Measurements from ENCODE around the gene ADARB1.
"Not testable (repeated sequence)": the region's sequence is repeated elsewhere in the genome, so short reads cannot be mapped to it uniquely, and the experiment has no call there.

ADARB1 gene

GRCh38 chr21:45074048-45074817 lies at the start of gene ADARB1:
Gene ADARB1 (plus strand): TSS chr21:45074580. CDS start chr21:45171657, 97,077 bp downstream.
- peak; percentile 65 for DNase-seq

GRCh38 chr21:45026066-45026745 lies 48.2 kb upstream of the ADARB1 start:
- no peak for DNase-seq

GRCh38 chr21:45026826-45027225 lies 47.6 kb upstream of the ADARB1 start:
- DNase-seq = no peak

GRCh38 chr21:45027241-45028196 lies 46.9 kb upstream of the ADARB1 start:
- DNase-seq = no peak

- not testable (repeated sequence) for DNase-seq
These were observed 45.7 kb upstream of the ADARB1 start for GRCh38 chr21:45028645-45029044.

GRCh38 chr21:45029298-45029947 lies 45.0 kb upstream of the ADARB1 start:
- DNase-seq = no peak

GRCh38 chr21:45029948-45030681 lies 44.3 kb upstream of the ADARB1 start:
- no peak for DNase-seq

GRCh38 chr21:45030682-45031570 lies 43.5 kb upstream of the ADARB1 start:
- no peak for DNase-seq

- no peak for DNase-seq
These were observed 42.7 kb upstream of the ADARB1 start for GRCh38 chr21:45031571-45032191.

GRCh38 chr21:45032332-45032731 lies 42.0 kb upstream of the ADARB1 start:
- DNase-seq = no peak

- DNase-seq = no peak
These were observed 41.2 kb upstream of the ADARB1 start for GRCh38 chr21:45032977-45033710.

GRCh38 chr21:45033791-45034555 lies 40.4 kb upstream of the ADARB1 start:
- DNase-seq = no peak

GRCh38 chr21:45034556-45035476 lies 39.6 kb upstream of the ADARB1 start:
- DNase-seq = no peak

GRCh38 chr21:45035477-45035848 lies 38.9 kb upstream of the ADARB1 start:
- DNase-seq = no peak

- DNase-seq = no peak
These were observed 37.8 kb upstream of the ADARB1 start for GRCh38 chr21:45036630-45037029.

GRCh38 chr21:45037986-45038385 lies 36.4 kb upstream of the ADARB1 start:
- no peak for DNase-seq

GRCh38 chr21:45039317-45040156 lies 34.8 kb upstream of the ADARB1 start:
- peak; percentile 58 for DNase-seq

All from inflammatory macrophage treated with lipopolysaccharide for 4 hours (primary cell).